ENCODE measurements around the gene SARS1.
"Not testable (repeated sequence)": the region's sequence is repeated elsewhere in the genome, so short reads cannot be mapped to it uniquely, and the experiment has no call there.

The SARS1 gene

GRCh38 chr1:109213824-109214693 lies at the start of gene SARS1:
Gene SARS1, plus strand, starts transcription at chr1:109213918. Its CDS starts 75 bp downstream, at chr1:109213993.
- DNase-seq = peak; percentile 39 to 92 (median 80)

- DNase-seq = no peak
Observed at GRCh38 chr1:109164538-109164937, 49.2 kb upstream of the SARS1 start.

- DNase-seq = peak in 10 of 56 donors; percentile 13 to 52 (median 24)
Observed at GRCh38 chr1:109167001-109167506, 46.7 kb upstream of the SARS1 start.

GRCh38 chr1:109170035-109170764 lies 43.5 kb upstream of the SARS1 start:
- DNase-seq = no peak

- no peak for DNase-seq
Observed at GRCh38 chr1:109171646-109172045, 42.1 kb upstream of the SARS1 start.

- not testable (repeated sequence) for DNase-seq
Observed at GRCh38 chr1:109176349-109176748, 37.4 kb upstream of the SARS1 start.

- DNase-seq = not testable (repeated sequence)
Observed at GRCh38 chr1:109180715-109181084, 33.0 kb upstream of the SARS1 start.

- DNase-seq = no peak
Observed at GRCh38 chr1:109181085-109181806, 32.5 kb upstream of the SARS1 start.

GRCh38 chr1:109181807-109182163 lies 31.9 kb upstream of the SARS1 start:
- no peak for DNase-seq

- DNase-seq = no peak
Observed at GRCh38 chr1:109183058-109183738, 30.5 kb upstream of the SARS1 start.

- no peak for DNase-seq
Observed at GRCh38 chr1:109184687-109185086, 29.0 kb upstream of the SARS1 start.

GRCh38 chr1:109185357-109185756 lies 28.4 kb upstream of the SARS1 start:
- no peak for DNase-seq

GRCh38 chr1:109185990-109186732 lies 27.6 kb upstream of the SARS1 start:
- peak in 20 of 56 donors; percentile 13 to 68 (median 34) for DNase-seq

GRCh38 chr1:109186733-109187086 lies 27.0 kb upstream of the SARS1 start:
- DNase-seq = peak in 30 of 56 donors; percentile 13 to 64 (median 40)

GRCh38 chr1:109187127-109187526 lies 26.6 kb upstream of the SARS1 start:
- DNase-seq = no peak

- no peak for DNase-seq
Observed at GRCh38 chr1:109188200-109188599, 25.5 kb upstream of the SARS1 start.

GRCh38 chr1:109188781-109189180 lies 24.9 kb upstream of the SARS1 start:
- no peak for DNase-seq

GRCh38 chr1:109190189-109190588 lies 23.5 kb upstream of the SARS1 start:
- DNase-seq = no peak

- DNase-seq = no peak
Observed at GRCh38 chr1:109191377-109191776, 22.3 kb upstream of the SARS1 start.

GRCh38 chr1:109191891-109192290 lies 21.8 kb upstream of the SARS1 start:
- DNase-seq = no peak
